ENCODE measurements around the gene TEX13C.
"Not testable (repeated sequence)": the region's sequence is repeated elsewhere in the genome, so short reads cannot be mapped to it uniquely, and the experiment has no call there.

TEX13C gene

DNA sequence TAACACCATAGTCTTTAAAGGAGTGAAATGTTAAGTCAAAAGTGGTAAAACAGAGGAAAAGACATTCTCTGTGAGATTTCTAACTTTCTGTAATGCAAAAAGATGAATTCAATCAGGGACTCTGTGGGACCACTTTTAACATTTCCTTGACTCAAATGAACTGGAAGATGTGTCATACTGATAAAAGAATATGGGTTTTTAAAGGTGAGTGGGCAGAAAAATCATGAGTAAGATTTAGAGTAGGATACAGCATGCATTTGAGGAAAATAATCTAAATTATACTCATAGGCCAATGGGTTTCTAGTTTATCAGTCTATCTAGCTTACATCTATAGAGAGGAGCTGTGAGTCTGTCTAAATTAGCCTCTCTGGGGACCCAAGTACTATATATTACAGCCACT, 11.0 kb upstream of the TEX13C start:
- Histone ChIP-seq H3K36me3 (ENCODE audit: control insufficient read depth, insufficient read depth, low read length) (no peaks in the 10 kb centered on the region), H3K27me3 (replicated peaks; ENCODE audit: control insufficient read depth, insufficient read depth, low read length) (no peaks in the 10 kb centered on the region)
- no peak for TF ChIP-seq CTCF (IDR thresholded peaks at IDR 0.05; ENCODE audit: insufficient read depth, low read length, poor library complexity, severe bottlenecking)

DNA sequence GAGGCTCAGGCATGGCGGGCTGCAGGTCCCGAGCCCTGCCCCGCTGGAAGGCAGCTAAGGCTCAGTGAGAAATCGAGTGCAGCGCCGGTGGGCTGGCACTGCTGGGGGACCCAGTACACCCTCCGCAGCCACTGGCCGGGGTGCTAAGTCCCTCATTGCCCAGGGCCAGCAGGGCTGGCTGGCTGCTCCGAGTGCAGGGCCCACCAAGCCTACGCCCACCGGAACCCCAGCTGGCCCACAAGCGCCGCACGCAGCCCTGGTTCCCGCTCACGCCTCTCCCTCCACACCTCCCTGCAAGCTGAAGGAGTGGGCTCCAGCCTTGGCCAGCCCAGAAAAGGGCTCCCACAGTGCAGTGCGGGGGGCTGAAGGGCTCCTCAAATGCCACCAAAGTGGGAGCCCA, 505 bp upstream of the TEX13C start:
- not testable (repeated sequence) for H3K36me3 ChIP-seq (ENCODE audit: control insufficient read depth, insufficient read depth, low read length); H3K27me3 ChIP-seq (replicated peaks; ENCODE audit: control insufficient read depth, insufficient read depth, low read length); H3K4me3 ChIP-seq (replicated peaks; ENCODE audit: low read depth, low read length); DNase-seq (ENCODE audit: extremely low read depth, insufficient read length)

More for the DNA sequence above, 11.0 kb upstream of the TEX13C start:
- H3K4me3 ChIP-seq (replicated peaks; ENCODE audit: low read depth, low read length): no peak overlapping the region
- DNase-seq (ENCODE audit: extremely low read depth, insufficient read length): no peak

GRCh38 chrX:125322431-125322830, 2.8 kb downstream of the TEX13C start:
- Histone ChIP-seq H3K36me3 (ENCODE audit: control insufficient read depth, insufficient read depth, low read length) (no peaks in the 10 kb centered on the region), H3K4me3 (replicated peaks; ENCODE audit: low read depth, low read length) (no peak overlapping the region), H3K27me3 (replicated peaks; ENCODE audit: control insufficient read depth, insufficient read depth, low read length) (no peaks in the 10 kb centered on the region)
- TF ChIP-seq CTCF (IDR thresholded peaks at IDR 0.05; ENCODE audit: insufficient read depth, low read length, poor library complexity, severe bottlenecking): no peak
- no peak for DNase-seq (ENCODE audit: extremely low read depth, insufficient read length)

DNA sequence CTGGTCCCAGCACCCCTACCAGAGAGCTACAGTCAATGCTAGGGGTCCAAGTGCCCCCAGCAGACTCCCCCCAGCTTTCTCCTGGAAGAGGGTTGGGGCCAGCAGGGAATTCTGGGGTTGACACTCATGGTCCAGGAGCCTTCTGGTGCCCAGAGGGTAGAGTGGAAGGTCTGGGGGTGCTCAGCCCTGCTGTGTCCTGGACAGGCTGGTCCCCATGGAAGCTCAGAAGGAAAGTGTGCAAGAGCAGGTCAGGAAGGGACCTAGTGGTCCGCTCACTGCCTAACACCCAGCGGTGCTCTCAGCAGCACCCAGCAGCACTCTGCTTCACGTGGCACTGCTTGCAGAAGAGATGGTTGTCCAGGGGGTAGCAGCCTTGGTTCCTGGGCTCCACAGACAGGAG, 6.9 kb downstream of the TEX13C start:
- H3K36me3 ChIP-seq (ENCODE audit: control insufficient read depth, insufficient read depth, low read length): no peaks in the 10 kb centered on the region
- TF ChIP-seq CTCF (IDR thresholded peaks at IDR 0.05; ENCODE audit: insufficient read depth, low read length, poor library complexity, severe bottlenecking): no peak
- no peak for DNase-seq (ENCODE audit: extremely low read depth, insufficient read length)
- no peak overlapping the region for H3K4me3 ChIP-seq (replicated peaks; ENCODE audit: low read depth, low read length)
- H3K27me3 ChIP-seq (replicated peaks; ENCODE audit: control insufficient read depth, insufficient read depth, low read length): no peaks in the 10 kb centered on the region

GRCh38 chrX:125327891-125328290, 8.2 kb downstream of the TEX13C start:
- H3K36me3 ChIP-seq (ENCODE audit: control insufficient read depth, insufficient read depth, low read length): no peaks in the 10 kb centered on the region
- H3K27me3 ChIP-seq (replicated peaks; ENCODE audit: control insufficient read depth, insufficient read depth, low read length): no peaks in the 10 kb centered on the region
- H3K4me3 ChIP-seq (replicated peaks; ENCODE audit: low read depth, low read length): no peak overlapping the region
- TF ChIP-seq CTCF (IDR thresholded peaks at IDR 0.05; ENCODE audit: insufficient read depth, low read length, poor library complexity, severe bottlenecking): no peak
- DNase-seq (ENCODE audit: extremely low read depth, insufficient read length): no peak

DNA sequence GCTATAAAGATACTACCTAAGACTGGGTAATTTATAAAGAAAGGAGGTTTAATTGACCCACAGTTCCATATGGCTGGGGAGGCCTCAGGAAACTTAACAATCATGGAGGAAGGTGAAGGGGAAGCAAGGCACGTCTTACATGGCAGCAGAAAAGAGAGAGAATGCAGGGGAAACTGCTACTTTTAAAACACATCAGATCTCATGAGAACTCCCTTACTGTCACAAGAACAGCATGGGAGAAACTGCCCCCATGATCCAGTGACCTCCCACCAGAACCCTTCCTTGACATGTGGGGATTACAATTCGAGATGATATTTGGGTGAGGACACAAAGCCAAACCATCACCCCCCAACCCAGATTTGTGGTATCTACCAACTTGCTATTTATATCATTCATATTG, 13.9 kb downstream of the TEX13C start:
- DNase-seq (ENCODE audit: extremely low read depth, insufficient read length): no peak
- no peak for TF ChIP-seq CTCF (IDR thresholded peaks at IDR 0.05; ENCODE audit: insufficient read depth, low read length, poor library complexity, severe bottlenecking)
- Histone ChIP-seq H3K36me3 (ENCODE audit: control insufficient read depth, insufficient read depth, low read length) (no peaks in the 10 kb centered on the region), H3K4me3 (replicated peaks; ENCODE audit: low read depth, low read length) (no peak overlapping the region), H3K27me3 (replicated peaks; ENCODE audit: control insufficient read depth, insufficient read depth, low read length) (no peaks in the 10 kb centered on the region)

All from GM06990 (cell line).